Uterus (tissue), 4 donors: ENCODE data around the gene FXYD6. TPM values are rescaled to one million over a fixed set of nuclear protein-coding genes. Genes with fewer than 3 reads are reported as not detected.

Experiments
- DNase-seq, 2 donors: peaks; one replicate each; pipeline ENCODE4 v3.0.0-alpha.2; 2019 to 2020
- H3K27ac ChIP-seq, 2 donors: fragments of 200-600 bp; sonication (generic); 1 replicate in 1 of 2; 2 replicates in 1 of 2; pipeline ENCODE4 v1.5.1; 2016 to 2018
- H3K27me3 ChIP-seq, 2 donors: fragments of 200-600 bp; sonication (generic); one replicate each; pipeline ENCODE4 v1.5.1; 2018 to 2019; ENCODE audit warnings: control low read depth in 1 of 2
- H3K36me3 ChIP-seq, 2 donors: fragments of 200-600 bp; sonication (generic); one replicate each; pipeline ENCODE4 v1.5.1; 2019; ENCODE audit warnings: control low read depth in 1 of 2
- H3K4me1 ChIP-seq, 2 donors: fragments of 200-600 bp; sonication (generic); one replicate each; pipeline ENCODE4 v1.5.1; 2018 to 2019; ENCODE audit warnings: control low read depth in 1 of 2
- H3K4me3 ChIP-seq, 2 donors: fragments of 200-600 bp; sonication (generic); 1 replicate in 1 of 2; 2 replicates in 1 of 2; pipeline ENCODE4 v1.5.1; 2018 to 2019; ENCODE audit warnings: mild to moderate bottlenecking in 1 of 2
- H3K9me3 ChIP-seq, 2 donors: fragments of 200-600 bp; sonication (generic); one replicate each; pipeline ENCODE4 v1.5.1; 2019; ENCODE audit warnings: control low read depth in 1 of 2
- CTCF ChIP-seq, 4 experiments: fragments of 200-600 bp in 2 of 4; fragments of 450-650 bp in 2 of 4; sonication (generic) in 2 of 4; IDR thresholded peaks; one replicate each; pipeline ENCODE4 v1.5.1; 2016 to 2019; ENCODE audit warnings: antibody characterized with exemption in 4 of 4, mild to moderate bottlenecking in 2 of 4, moderate library complexity in 1 of 4
- POLR2A ChIP-seq, 2 donors: fragments of 450-650 bp; IDR thresholded peaks; one replicate each; pipeline ENCODE4 v1.6.1; 2016; ENCODE audit warnings: antibody characterized with exemption in 2 of 2, mild to moderate bottlenecking in 1 of 2, moderate library complexity in 1 of 2
- intact Hi-C: fragments of 100-400 bp; cut with DNase I; formaldehyde crosslinking; loops from one replicate; pipeline ENCODE4 v1.15.1; 2023; ENCODE audit warnings: low total_unique reads
- total RNA-seq, 4 donors: library from RNA; depleted of rRNA in 3 of 4; stranded (reverse); fragments of >200 nt in 3 of 4; gene quantifications; one replicate each; pipeline versions ENCODE4 v1.1.0 to v1.2.4, GENCODE V29; 2014 to 2023
- donor health status: DM: yes; HTN: yes; CAD: no.

Gene FXYD6
- total RNA-seq, 4 donors from 2014 or later: 85.3 to 307 (median 192) TPM

GRCh38 chr11:117821431-117821830 lies 55.0 kb downstream of the FXYD6 start:
- Histone ChIP-seq H3K4me1 (no peaks in the 10 kb centered on the region), H3K36me3 (no peaks in the 10 kb centered on the region), H3K27me3 (no peaks in the 10 kb centered on the region), H3K27ac (no peak overlapping the region), H3K4me3 (no peak overlapping the region), H3K9me3 (no peaks in the 10 kb centered on the region)
- TF ChIP-seq POLR2A (IDR thresholded peaks at IDR 0.05): no peak
- no peak for TF ChIP-seq CTCF (IDR thresholded peaks at IDR 0.05)
- no peak for DNase-seq
- intact Hi-C loops: no loop called here

- intact Hi-C loops: no loop called here
- no peak for DNase-seq
- H3K4me1 ChIP-seq: peaks cover 0 to 6% of the 10 kb centered on the region in 2 donors
Observed at GRCh38 chr11:117820516-117820915, 55.9 kb downstream of the FXYD6 start.

GRCh38 chr11:117820071-117820470 lies 56.4 kb downstream of the FXYD6 start:
- no peaks in the 10 kb centered on the region for H3K27me3 ChIP-seq
- no peaks in the 10 kb centered on the region for H3K9me3 ChIP-seq
- no peak overlapping the region for H3K27ac ChIP-seq
- no peak overlapping the region for H3K4me3 ChIP-seq
- intact Hi-C loops: no loop called here
- no peak for TF ChIP-seq CTCF (IDR thresholded peaks at IDR 0.05)
- no peaks in the 10 kb centered on the region for H3K36me3 ChIP-seq
- no peak for DNase-seq
- peaks cover 0 to 6% of the 10 kb centered on the region in 2 donors for H3K4me1 ChIP-seq

More at GRCh38 chr11:117820516-117820915, 55.9 kb downstream of the FXYD6 start:
- H3K9me3 ChIP-seq: no peaks in the 10 kb centered on the region
- TF ChIP-seq POLR2A (IDR thresholded peaks at IDR 0.05): no peak
- no peak for TF ChIP-seq CTCF (IDR thresholded peaks at IDR 0.05)
- H3K36me3 ChIP-seq: no peaks in the 10 kb centered on the region
- H3K27ac ChIP-seq: no peak overlapping the region
- H3K4me3 ChIP-seq: no peak overlapping the region
- H3K27me3 ChIP-seq: no peaks in the 10 kb centered on the region

- Histone ChIP-seq H3K4me3 (no peak overlapping the region), H3K9me3 (no peaks in the 10 kb centered on the region), H3K27ac (no peak overlapping the region), H3K27me3 (no peaks in the 10 kb centered on the region), H3K36me3 (no peaks in the 10 kb centered on the region), H3K4me1 (peaks cover 0 to 6% of the 10 kb centered on the region in 2 donors)
- DNase-seq: peak; percentile 53 to 75
- no peak for TF ChIP-seq POLR2A (IDR thresholded peaks at IDR 0.05)
- TF ChIP-seq CTCF (IDR thresholded peaks at IDR 0.05): peak; percentile 31 to 44 (median 40)
- intact Hi-C loops: loop anchor here (10.0 kb wide), 1 partner anchor 395 kb away; no protein-coding TSS in a partner anchor
Observed at GRCh38 chr11:117819096-117820040, 57.1 kb downstream of the FXYD6 start.
